Left lobe of liver (tissue), 2 donors: ENCODE data around the gene CCN6. TPM values are rescaled to one million over a fixed set of nuclear protein-coding genes. Genes with fewer than 3 reads are reported as not detected.
A peak's percentile ranks its signal among the peaks of the same experiment; 100 is the strongest.

Experiments used
- ATAC-seq: fragments of 200-7000 bp; cut with Tn5 transposase; one replicate; pipeline ENCODE4 v1.9.1; 2020; ENCODE audit warnings: mild to moderate bottlenecking, moderate library complexity
- DNase-seq: peaks from one replicate; pipeline ENCODE4 v3.0.0-alpha.2; 2020; ENCODE audit warnings: low spot score
- total RNA-seq: library from RNA; stranded (reverse); gene quantifications from one replicate; pipeline ENCODE4 v1.2.1, GENCODE V29; 2021
- donor health status: DM: no; HTN: no; CAD: no; lungs with moderate emphysema.
- donor health status: DM: no; HTN: yes; CAD: no.

Gene CCN6
- total RNA-seq, 1 donor from 2014 or later: not detected

GRCh38 chr6:112109262-112109661 lies 55.4 kb downstream of the CCN6 start:
- DNase-seq: no peak
- ATAC-seq: no peak

GRCh38 chr6:112113431-112113830 lies 59.5 kb downstream of the CCN6 start:
- ATAC-seq (peak; percentile 27), DNase-seq (no peak)

- no peak for DNase-seq
- peak; percentile 39 for ATAC-seq
Measured at GRCh38 chr6:112113918-112114317, 60.0 kb downstream of the CCN6 start.

- ATAC-seq: peak; percentile 64
Measured at GRCh38 chr6:112114577-112115223, 60.8 kb downstream of the CCN6 start.

GRCh38 chr6:112116221-112116620 lies 62.3 kb downstream of the CCN6 start:
- peak; percentile 86 for ATAC-seq
- DNase-seq: peak; percentile 68

More at GRCh38 chr6:112114577-112115223, 60.8 kb downstream of the CCN6 start:
- no peak for DNase-seq

GRCh38 chr6:112117554-112117953 lies 63.6 kb downstream of the CCN6 start:
- ATAC-seq: no peak
- DNase-seq: no peak

- DNase-seq (no peak), ATAC-seq (no peak)
Measured at GRCh38 chr6:112118034-112118433, 64.1 kb downstream of the CCN6 start.

Other genes starting within 250 kb of the CCN6 start
- gene FYN, start 180.7 kb upstream of the CCN6 start, total RNA-seq: 30.0 TPM
- gene TUBE1, start 33.4 kb downstream of the CCN6 start, total RNA-seq: 31.9 TPM
- 13.6 TPM for gene FAM229B, start 33.5 kb downstream of the CCN6 start, total RNA-seq
- 2.8 TPM for gene LAMA4, start 200.5 kb downstream of the CCN6 start, total RNA-seq